ENCODE data around the gene ATG16L2.

DNA sequence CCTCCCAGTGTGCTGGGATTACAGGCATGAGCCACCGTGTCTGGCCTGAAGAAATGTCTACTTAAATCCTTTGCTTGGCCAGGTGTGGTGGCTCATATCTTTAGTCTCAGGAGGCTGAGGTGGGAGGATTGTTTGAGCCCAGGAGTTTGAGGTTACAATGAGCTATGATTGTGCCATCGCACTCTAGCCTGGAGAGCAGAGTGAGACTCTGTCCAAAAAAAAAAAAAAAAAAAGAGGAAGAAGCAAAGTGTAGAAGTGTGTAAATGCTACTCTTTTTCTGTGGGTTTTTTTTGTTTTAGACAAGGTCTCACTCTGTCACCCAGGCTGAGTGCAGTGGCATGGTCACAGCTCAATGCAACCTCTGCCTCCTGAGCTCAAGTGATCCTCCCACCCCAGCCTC lies 6.4 kb upstream of the ATG16L2 start:
- no peak for TF ChIP-seq CTCF (conservative IDR thresholded peaks at IDR 0.05; ENCODE audit: low read depth, low read length)
- TF ChIP-seq POLR2A (IDR thresholded peaks at IDR 0.05; ENCODE audit: low read depth, low read length) = no peak
- TF ChIP-seq FOS (IDR thresholded peaks at IDR 0.05; ENCODE audit: low read depth, low read length) = no peak
- TF ChIP-seq CEBPB (IDR thresholded peaks at IDR 0.05; ENCODE audit: low read depth, low read length) = no peak
- TF ChIP-seq RFX5 (IDR thresholded peaks at IDR 0.05; ENCODE audit: low read depth, low read length) = no peak
- TF ChIP-seq MXI1 (IDR thresholded peaks at IDR 0.05; ENCODE audit: borderline replicate concordance, low read depth, low read length) = no peak
- TF ChIP-seq, protein P1, sequence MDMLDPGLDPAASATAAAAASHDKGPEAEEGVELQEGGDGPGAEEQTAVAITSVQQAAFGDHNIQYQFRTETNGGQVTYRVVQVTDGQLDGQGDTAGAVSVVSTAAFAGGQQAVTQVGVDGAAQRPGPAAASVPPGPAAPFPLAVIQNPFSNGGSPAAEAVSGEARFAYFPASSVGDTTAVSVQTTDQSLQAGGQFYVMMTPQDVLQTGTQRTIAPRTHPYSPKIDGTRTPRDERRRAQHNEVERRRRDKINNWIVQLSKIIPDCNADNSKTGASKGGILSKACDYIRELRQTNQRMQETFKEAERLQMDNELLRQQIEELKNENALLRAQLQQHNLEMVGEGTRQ (IDR thresholded peaks at IDR 0.05; ENCODE audit: low read depth, low read length) = no peak
- TF ChIP-seq RAD21 (IDR thresholded peaks at IDR 0.05; ENCODE audit: low read length) = no peak
- no peak for TF ChIP-seq MAFK (IDR thresholded peaks at IDR 0.05; ENCODE audit: low read depth, low read length)
- no peak for TF ChIP-seq BHLHE40 (IDR thresholded peaks at IDR 0.05; ENCODE audit: low read depth, low read length)
- no peak for TF ChIP-seq SMC3 (IDR thresholded peaks at IDR 0.05; ENCODE audit: low read depth, low read length)
- TF ChIP-seq MAZ (IDR thresholded peaks at IDR 0.05; ENCODE audit: borderline replicate concordance, low read depth, low read length) = no peak

Data from IMR-90 (cell line).